ENCODE data around the gene KIF21B. TPM values are rescaled to one million over a fixed set of nuclear protein-coding genes. Genes with fewer than 3 reads are reported as not detected.

Gene KIF21B
- total and polyA plus RNA-seq, 9 of the 15 experiments (the other 6 are each of a cell fraction or from before 2014, with no cell fraction given) = 0.46 to 13.4 (median 5.9) TPM

DNA sequence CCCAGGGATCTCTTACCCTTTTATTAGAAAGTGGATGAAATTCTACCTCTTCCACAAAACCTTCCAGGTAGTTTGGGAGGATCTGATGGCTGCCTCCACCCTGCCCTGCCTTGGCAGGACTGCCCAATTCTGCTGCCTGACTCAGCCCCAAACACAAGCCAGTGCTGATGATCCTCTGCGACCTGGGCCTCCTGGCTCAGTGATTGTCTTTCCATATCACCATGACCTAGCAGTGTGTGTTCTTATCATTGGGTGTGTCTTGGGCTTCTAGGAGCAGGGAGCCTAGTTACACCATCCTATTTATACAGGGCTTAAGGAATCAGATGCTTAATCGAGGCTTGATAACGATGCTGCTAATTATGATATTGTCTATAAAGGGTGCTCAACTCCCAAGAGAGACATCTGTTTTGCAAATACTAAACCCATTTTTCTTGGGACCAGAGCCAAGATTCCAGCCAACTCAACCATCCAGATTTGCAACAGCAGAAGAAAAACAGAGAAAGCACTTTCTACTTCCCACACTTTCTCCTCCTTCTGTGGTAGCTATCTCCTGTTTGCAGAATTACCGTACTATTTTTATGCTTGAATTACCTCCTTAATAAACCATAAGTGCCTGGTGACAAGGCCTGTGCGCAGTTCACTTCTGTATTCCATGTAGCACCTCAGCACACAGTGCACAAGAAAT is 36.5 kb upstream of the KIF21B start:
- Histone ChIP-seq H3K9me1 (ENCODE audit: control insufficient read depth, insufficient read depth, low read length) (peaks cover 4% of the 10 kb centered on the region), H3K27ac (ENCODE audit: extremely low read depth, low read depth, low read length) (no peak overlapping the region), H3K79me2 (ENCODE audit: control insufficient read depth, insufficient read depth, low read length) (no peaks in the 10 kb centered on the region), H3K36me3 (ENCODE audit: control insufficient read depth, insufficient read depth, low read length) (no peaks in the 10 kb centered on the region), H3K4me2 (ENCODE audit: insufficient read depth, low read length) (no peak overlapping the region), H4K20me1 (replicated peaks; ENCODE audit: control insufficient read depth, insufficient read depth, low read length) (peaks cover 17% of the 10 kb centered on the region; the same call in 1 of the 2 replicates), H3K4me1 (replicated peaks in 1 of 2; ENCODE audit: control insufficient read depth in 2 of 2, insufficient read depth in 2 of 2, low read length in 2 of 2) (peaks cover 0 to 5% of the 10 kb centered on the region in 2 experiments; a peak in 3 of 5 replicates), H3K9ac (ENCODE audit: insufficient read depth in 1 of 2, low read depth in 2 of 2, low read length in 2 of 2) (0 out of 4 replicates have a peak overlapping the region, but pooled peaks of 1 of the 2 experiments have one; percentile 15), H3K4me3 (no peak overlapping the region), H3K9me3 (replicated peaks; ENCODE audit: control insufficient read depth, insufficient read depth, low read depth, low read length) (no peaks in the 10 kb centered on the region), H3K27me3 (ENCODE audit: control insufficient read depth in 2 of 2, insufficient read depth in 2 of 2, low read length in 2 of 2) (peaks cover 29 to 83% of the 10 kb centered on the region in 2 experiments), H2AFZ (ENCODE audit: low read depth, low read length) (no peak overlapping the region)
- intact Hi-C loops (cut with micrococcal nuclease) = no loop called here
- FAIRE-seq (peak; percentile 26), DNase-seq (ENCODE audit: extremely low read depth in 1 of 4, low spot score in 3 of 4) (peak in 2 of 4 experiments; percentile 36 to 37), ATAC-seq (no peak)
- 1% methylated on average over 5 of the region's 5 CpGs for WGBS (ENCODE audit: insufficient coverage, low coverage, missing lambda C conversion rate)
- TF ChIP-seq GATAD2B (IDR thresholded peaks at IDR 0.05; ENCODE audit: borderline replicate concordance) (no peak), ZNF217 (CRISPR knock-in tag; IDR thresholded peaks at IDR 0.05) (no peak), ZNF695 (CRISPR knock-in tag; IDR thresholded peaks at IDR 0.05) (no peak), CBFA2T3 (IDR thresholded peaks at IDR 0.05) (peak; percentile 15; the same call in 1 of the 2 replicates)
- TF ChIP-seq, protein P1, sequence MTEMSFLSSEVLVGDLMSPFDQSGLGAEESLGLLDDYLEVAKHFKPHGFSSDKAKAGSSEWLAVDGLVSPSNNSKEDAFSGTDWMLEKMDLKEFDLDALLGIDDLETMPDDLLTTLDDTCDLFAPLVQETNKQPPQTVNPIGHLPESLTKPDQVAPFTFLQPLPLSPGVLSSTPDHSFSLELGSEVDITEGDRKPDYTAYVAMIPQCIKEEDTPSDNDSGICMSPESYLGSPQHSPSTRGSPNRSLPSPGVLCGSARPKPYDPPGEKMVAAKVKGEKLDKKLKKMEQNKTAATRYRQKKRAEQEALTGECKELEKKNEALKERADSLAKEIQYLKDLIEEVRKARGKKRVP (CRISPR knock-in tag; IDR thresholded peaks at IDR 0.05) = no peak
- no TSS peak for BruUV-seq (replicated peaks)
- ChIA-PET POLR2A (interaction anchor here (0.6 kb wide), 1 partner anchor 16 kb away, joined by 3 read pairs; no protein-coding TSS in a partner anchor), CTCF (ENCODE audit: low intra/inter-chr PET ratio) (no interaction called here)
- in situ Hi-C loops (cut with MboI) = no loop called here
